Activated T-cell treated with anti-CD3 and anti-CD28 coated beads, Interleukin-2, amount 50 U/mL, for 1 hour (primary cell): Measurements from ENCODE around the gene MAP4K1.

ENCODE experiments used
- DNase-seq: peaks from one replicate; pipeline ENCODE4 v3.0.0-alpha.2; 2020

Gene MAP4K1

GRCh38 chr19:38617764-38618589 is at the start of gene MAP4K1:
TSS of gene MAP4K1 (minus strand) at chr19:38617953. CDS start at chr19:38617895, 58 bp downstream.
- DNase-seq, result peak; percentile 66

- DNase-seq, result no peak
Observed at GRCh38 chr19:38666663-38667511, 49.1 kb upstream of the MAP4K1 start.

- no peak for DNase-seq
Observed at GRCh38 chr19:38665950-38666662, 48.4 kb upstream of the MAP4K1 start.

- no peak for DNase-seq
Observed at GRCh38 chr19:38665219-38665931, 47.6 kb upstream of the MAP4K1 start.

- DNase-seq, result no peak
Observed at GRCh38 chr19:38664503-38665211, 46.9 kb upstream of the MAP4K1 start.

- no peak for DNase-seq
Observed at GRCh38 chr19:38663957-38664502, 46.3 kb upstream of the MAP4K1 start.

GRCh38 chr19:38663156-38663651 is 45.5 kb upstream of the MAP4K1 start:
- DNase-seq, result no peak

GRCh38 chr19:38662537-38663155 is 44.9 kb upstream of the MAP4K1 start:
- DNase-seq, result no peak

GRCh38 chr19:38661996-38662395 is 44.2 kb upstream of the MAP4K1 start:
- no peak for DNase-seq

GRCh38 chr19:38661136-38661535 is 43.4 kb upstream of the MAP4K1 start:
- no peak for DNase-seq

- DNase-seq, result no peak
Observed at GRCh38 chr19:38660724-38661123, 43.0 kb upstream of the MAP4K1 start.

- no peak for DNase-seq
Observed at GRCh38 chr19:38658462-38659306, 40.9 kb upstream of the MAP4K1 start.

GRCh38 chr19:38657633-38658222 is 40.0 kb upstream of the MAP4K1 start:
- no peak for DNase-seq

GRCh38 chr19:38656171-38656981 is 38.6 kb upstream of the MAP4K1 start:
- no peak for DNase-seq

GRCh38 chr19:38655148-38655824 is 37.5 kb upstream of the MAP4K1 start:
- no peak for DNase-seq

GRCh38 chr19:38654628-38655055 is 36.9 kb upstream of the MAP4K1 start:
- no peak for DNase-seq

- no peak for DNase-seq
Observed at GRCh38 chr19:38653028-38653571, 35.3 kb upstream of the MAP4K1 start.
